K562 (cell line): Measurements from ENCODE around the gene NLRP6. TPM values are rescaled to one million over a fixed set of nuclear protein-coding genes. Genes with fewer than 3 reads are reported as not detected.

Source experiments
- CREB3L1 ChIP-seq: fragments of 450-650 bp; IDR thresholded peaks from 2 replicates; pipeline ENCODE4 v1.6.1; 2014; ENCODE audit warnings: low read depth, mild to moderate bottlenecking, moderate library complexity, borderline replicate concordance
- ELF2 ChIP-seq: fragments of 250-450 bp; sonication (Bioruptor Pico); IDR thresholded peaks from 2 replicates; pipeline ENCODE4 v1.5.0; 2021; ENCODE audit warnings: mild to moderate bottlenecking
- HMGN3 ChIP-seq: IDR thresholded peaks from 2 replicates; pipeline ENCODE4 v1.6.1; 2011; ENCODE audit warnings: borderline replicate concordance, low read depth, mild to moderate bottlenecking, mixed read lengths, low read length; ENCODE audit not compliant: insufficient read length; ENCODE audit errors: extremely low read depth
- HNRNPL ChIP-seq: fragments of 200-400 bp; formaldehyde crosslinking; IDR thresholded peaks from 2 replicates; pipeline ENCODE4 v1.6.1; 2017; ENCODE audit warnings: low read depth, mild to moderate bottlenecking, low read length
- JUND ChIP-seq, 2 experiments: IDR thresholded peaks; 2 replicates in 1 of 2; 3 replicates in 1 of 2; pipeline ENCODE4 v1.6.1; 2011; ENCODE audit warnings: borderline replicate concordance in 2 of 2, low read depth in 2 of 2, low read length in 2 of 2, improper control_type of control experiment in 1 of 2, missing biosample characterization in 1 of 2, missing genetic modification characterization in 1 of 2, missing genetic modification reagents in 1 of 2
- KDM5B ChIP-seq: fragments of 200-600 bp; sonication (generic); IDR thresholded peaks from 2 replicates; pipeline ENCODE4 v1.6.1; 2012; ENCODE audit warnings: low read depth, mild to moderate bottlenecking, moderate library complexity, low read length, control low read depth, inconsistent platforms; ENCODE audit not compliant: insufficient replicate concordance
- MAX ChIP-seq: sonication (generic); formaldehyde crosslinking; IDR thresholded peaks from 2 replicates; pipeline ENCODE4 v1.9.0; 2022; ENCODE audit warnings: mild to moderate bottlenecking, missing genetic modification reagents
- MNT ChIP-seq, 2 experiments: fragments of 450-650 bp; conservative IDR thresholded peaks; 2 replicates each; pipeline ENCODE4 v1.6.1; 2017; ENCODE audit warnings: mild to moderate bottlenecking in 2 of 2, moderate library complexity in 2 of 2
- RNF219 ChIP-seq: fragments of 250-450 bp; sonication (Bioruptor Pico); IDR thresholded peaks from 2 replicates; pipeline ENCODE4 v1.5.0; 2022; ENCODE audit warnings: mild to moderate bottlenecking
- SETDB1 ChIP-seq: IDR thresholded peaks from one replicate; pipeline ENCODE4 v1.6.1; 2012; ENCODE audit warnings: low read length, control low read depth, inconsistent platforms
- SRF ChIP-seq, 2 experiments: fragments of 250-450, 450-650 bp in 1 of 2; sonication (Bioruptor Pico) in 1 of 2; sonication (generic) in 1 of 2; formaldehyde crosslinking; IDR thresholded peaks; 2 replicates each; pipeline versions ENCODE4 v1.5.0 to v1.5.1; 2020 to 2022; ENCODE audit warnings: mild to moderate bottlenecking in 1 of 2, missing genetic modification reagents in 1 of 2
- TRIM25 ChIP-seq: fragments of 450-650 bp; IDR thresholded peaks from 2 replicates; pipeline ENCODE4 v1.7.0; 2016; ENCODE audit warnings: borderline replicate concordance
- USF1 ChIP-seq: sonication (generic); formaldehyde crosslinking; IDR thresholded peaks from 2 replicates; pipeline ENCODE4 v1.9.0; 2022; ENCODE audit warnings: mild to moderate bottlenecking, missing genetic modification reagents
- ZNF143 ChIP-seq: sonication (generic); formaldehyde crosslinking; IDR thresholded peaks from 2 replicates; pipeline ENCODE4 v1.9.0; 2022; ENCODE audit warnings: mild to moderate bottlenecking, missing genetic modification reagents
- ZNF3 ChIP-seq: fragments of 250-450 bp; sonication (Bioruptor Pico); IDR thresholded peaks from 2 replicates; pipeline ENCODE4 v1.5.0; 2021; ENCODE audit warnings: mild to moderate bottlenecking, moderate library complexity
- ZNF431 ChIP-seq: sonication (generic); formaldehyde crosslinking; IDR thresholded peaks from 2 replicates; pipeline ENCODE4 v1.8.0; 2022; ENCODE audit warnings: mild to moderate bottlenecking, missing genetic modification reagents
- polyA plus RNA-seq, 8 experiments: library from polyadenylated mRNA; depleted of rRNA in 4 of 8; stranded (reverse) in 5 of 8; unstranded in 3 of 8; fragments of >200 nt; fragmentation: Nextera tagmentation in 2 of 8; fragmentation: Illumina TruSeq in 1 of 8; extraction: Ambion mirVana in 2 of 8; extraction: Trizol in 1 of 8; gene quantifications; 2 replicates each; pipeline versions ENCODE4 v1.2.1 to v1.2.3, GENCODE V29; 2011 to 2014; ENCODE audit warnings: inconsistent platforms in 1 of 8, missing spikeins in 1 of 8
- total RNA-seq, 7 experiments: library from RNA; depleted of rRNA in 6 of 7; stranded (reverse); fragments of >200 nt in 6 of 7; fragmentation: Illumina TruSeq in 2 of 7; extraction: Trizol in 2 of 7; gene quantifications; 2 replicates each; pipeline versions ENCODE4 v1.2.1 to v1.2.3, GENCODE V29; 2011 to 2021; ENCODE audit warnings: low replicate concordance in 1 of 7

The NLRP6 gene
- total and polyA plus RNA-seq, 9 of the 15 experiments (the other 6 are each of a cell fraction or from before 2014, with no cell fraction given) = 0.03 to 0.18 (median 0.15) TPM; not detected in 5

- TF ChIP-seq ZNF431 (peak; percentile 46; the same call in 1 of the 2 replicates), ZNF143 (peak; percentile 82), HNRNPL (no peak), JUND (IDR thresholded peaks at IDR 0.05; ENCODE audit: borderline replicate concordance, low read depth, low read length) (no peak), JUND (tag; IDR thresholded peaks at IDR 0.05; ENCODE audit: borderline replicate concordance, low read depth, low read length) (peak; percentile 16; the same call in 1 of the 3 replicates), KDM5B (peak; percentile 47), MAX (CRISPR knock-in tag) (peak; percentile 27; the same call in 1 of the 2 replicates), ELF2 (CRISPR knock-in tag) (no peak), TRIM25 (no peak; the same call in 1 of the 2 replicates), USF1 (CRISPR knock-in tag) (no peak), RNF219 (no peak), CREB3L1 (0 out of 2 replicates have a peak, but pooled peaks have one; percentile 43), HMGN3 (peak; percentile 40), ZNF3 (no peak), SRF (CRISPR knock-in tag; IDR thresholded peaks at IDR 0.05) (peak in 1 of 2 experiments; percentile 44; a peak in 1 of 4 replicates), SETDB1 (no peak), MNT (conservative IDR thresholded peaks at IDR 0.05) (peak; percentile 68 to 79)
Observed at GRCh38 chr11:236774-237767, 41.1 kb upstream of the NLRP6 start, which contains the start of gene PSMD13 (continued).
